Heart right ventricle (tissue), 16 donors: ENCODE results near the gene PTPRU. TPM values are rescaled to one million over a fixed set of nuclear protein-coding genes. Genes with fewer than 3 reads are reported as not detected.
"Not testable (repeated sequence)": the region's sequence is repeated elsewhere in the genome, so short reads cannot be mapped to it uniquely, and the experiment has no call there.

Source experiments
- ATAC-seq, 8 donors: fragments of 200-7000 bp; cut with Tn5 transposase; one replicate each; pipeline ENCODE4 v1.9.1; 2020; ENCODE audit warnings: mild to moderate bottlenecking in 8 of 8, moderate library complexity in 8 of 8, moderate number of reproducible peaks in 1 of 8
- DNase-seq, 2 donors: peaks; one replicate each; pipeline ENCODE4 v3.0.0-alpha.2; 2020
- H3K27ac ChIP-seq, 10 donors: fragments of 200-600 bp; sonication (generic) in 2 of 10; one replicate each; pipeline versions ENCODE4 v1.5.0 to v1.8.0; 2020 to 2022; ENCODE audit warnings: mild to moderate bottlenecking in 3 of 10
- H3K27me3 ChIP-seq, 7 donors: fragments of 200-600 bp; one replicate each; pipeline ENCODE4 v1.8.0; 2021 to 2022; ENCODE audit warnings: mild to moderate bottlenecking in 2 of 7
- H3K36me3 ChIP-seq, 9 donors: fragments of 200-600 bp; sonication (generic) in 1 of 9; one replicate each; pipeline versions ENCODE4 v1.5.0 to v1.8.0; 2020 to 2022; ENCODE audit warnings: mild to moderate bottlenecking in 2 of 9
- H3K4me1 ChIP-seq, 9 donors: fragments of 200-600 bp; sonication (generic) in 1 of 9; one replicate each; pipeline versions ENCODE4 v1.5.0 to v1.8.0; 2020 to 2022; ENCODE audit warnings: mild to moderate bottlenecking in 4 of 9
- H3K4me3 ChIP-seq, 10 donors: fragments of 200-600 bp; sonication (generic) in 2 of 10; one replicate each; pipeline versions ENCODE4 v1.5.0 to v1.8.0; 2020 to 2022; ENCODE audit warnings: mild to moderate bottlenecking in 7 of 10, moderate library complexity in 2 of 10
- H3K9me3 ChIP-seq, 11 donors: fragments of 200-600 bp in 10 of 11; sonication (generic) in 2 of 11; one replicate each; pipeline versions ENCODE4 v1.5.0 to v1.8.0; 2013 to 2022; ENCODE audit warnings: mild to moderate bottlenecking in 2 of 11, control low read depth in 1 of 11, moderate library complexity in 1 of 11
- WGBS, 2 donors: extraction: QIAGEN DNeasy Blood & Tissue Kit; methylation state at CpG; one replicate each; pipeline ENCODE4 v1.1.7; 2013; ENCODE audit warnings: inconsistent platforms in 1 of 2; 5-methylcytosine and 5-hydroxymethylcytosine counted together
- intact Hi-C, 10 donors: fragments of 100-400 bp; cut with DNase I; formaldehyde crosslinking; loops; one replicate each; pipeline versions ENCODE4 v1.11.1 to v1.14.2; 2022
- polyA plus RNA-seq, 2 donors: library from polyadenylated mRNA; stranded (reverse); fragments of 200-250 nt; gene quantifications; one replicate each; pipeline ENCODE4 v1.2.3, GENCODE V29; 2013
- total RNA-seq, 10 donors: library from RNA; stranded (reverse); fragmentation: NEBNext Ultra II Directional in 3 of 10; extraction: Animal tissue kit (Norgen Biotek cat#: 25700) in 3 of 10; gene quantifications; one replicate each; pipeline versions ENCODE4 v1.2.1 to v1.2.4, GENCODE V29; 2021 to 2023
- TF ChIP-seq, protein P1 (sequence below), 9 donors: fragments of 200-600 bp; sonication (generic) in 2 of 9; IDR thresholded peaks; one replicate each; pipeline versions ENCODE4 v1.5.0 to v1.8.0; 2021 to 2022; ENCODE audit warnings: antibody characterized with exemption in 9 of 9, mild to moderate bottlenecking in 5 of 9, moderate library complexity in 1 of 9
- donor health status: Arrhythmogenic right ventricular cardiomyopathy.
- donor health status: ischemic (EF 13 %, LVEDD 7.1; RV severe dilation, severe dysfunction).
- donor health status: healthy with polysubstance abuse.
- donor health status: DM: no; HTN: yes; CAD: no.
- donor health status: DM: no; HTN: no; CAD: no.
- donor health status: ischemic (EF 25% LVEDD 6.9; RV normal size, moderate dysfunction).
- donor health status: ischemic (EF 25% LVEDD 5.7; RV mildly dilated, moderate dysfunction).
- donor health status: healthy.
- donor health status: DM: yes; HTN: yes; CAD: no.
- donor health status: Ischemic cardiomyopathy.
- donor health status: ischemic (EF 35%, LVEDD 5.7; RV mildly dilated, moderate dysfunction).
- donor health status: nonischemic (EF 11% LVEDD 7.7; RV severe dilation, severe dysfunction).
- donor health status: DM: yes; HTN: yes; CAD: no.
- donor health status: PGD.
- donor health status: ischemic (EF 29% LVEDD 5.4; RV normal size, mild dysfunction).
- donor health status: nonischemic (EF 23%, LVEDD 6.1; RV moderate dilation, normal function).

Gene PTPRU
- total and polyA plus RNA-seq, 12 donors = 8.6 to 29.8 (median 14.5) TPM

DNA sequence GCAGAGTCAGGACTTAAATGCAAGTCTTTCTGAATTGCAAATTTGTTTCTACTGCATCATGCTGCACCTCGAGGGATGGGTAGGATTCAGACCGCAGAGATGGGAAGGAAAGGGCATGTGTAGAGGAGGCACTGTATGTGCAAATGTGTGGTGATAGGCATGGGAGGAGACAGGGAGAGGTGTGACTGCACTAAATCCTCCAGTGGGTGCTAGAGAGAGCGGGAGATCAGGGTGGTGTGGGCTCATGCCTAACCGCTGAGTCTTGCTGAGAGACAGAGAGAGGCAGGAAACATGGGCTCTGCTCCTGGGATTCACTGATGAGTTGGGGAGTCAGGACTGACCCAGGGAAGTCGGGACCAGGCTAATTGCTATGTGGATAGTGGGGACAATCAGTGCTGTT, 61.1 kb downstream of the PTPRU start:
- ATAC-seq (no peak), DNase-seq (no peak)
- Histone ChIP-seq H3K4me1 (no peaks in the 10 kb centered on the region), H3K9me3 (no peaks in the 10 kb centered on the region), H3K27me3 (no peaks in the 10 kb centered on the region), H3K36me3 (no peaks in the 10 kb centered on the region), H3K27ac (no peak overlapping the region), H3K4me3 (no peak overlapping the region)
- intact Hi-C loops = no loop called here
- TF ChIP-seq, protein P1, sequence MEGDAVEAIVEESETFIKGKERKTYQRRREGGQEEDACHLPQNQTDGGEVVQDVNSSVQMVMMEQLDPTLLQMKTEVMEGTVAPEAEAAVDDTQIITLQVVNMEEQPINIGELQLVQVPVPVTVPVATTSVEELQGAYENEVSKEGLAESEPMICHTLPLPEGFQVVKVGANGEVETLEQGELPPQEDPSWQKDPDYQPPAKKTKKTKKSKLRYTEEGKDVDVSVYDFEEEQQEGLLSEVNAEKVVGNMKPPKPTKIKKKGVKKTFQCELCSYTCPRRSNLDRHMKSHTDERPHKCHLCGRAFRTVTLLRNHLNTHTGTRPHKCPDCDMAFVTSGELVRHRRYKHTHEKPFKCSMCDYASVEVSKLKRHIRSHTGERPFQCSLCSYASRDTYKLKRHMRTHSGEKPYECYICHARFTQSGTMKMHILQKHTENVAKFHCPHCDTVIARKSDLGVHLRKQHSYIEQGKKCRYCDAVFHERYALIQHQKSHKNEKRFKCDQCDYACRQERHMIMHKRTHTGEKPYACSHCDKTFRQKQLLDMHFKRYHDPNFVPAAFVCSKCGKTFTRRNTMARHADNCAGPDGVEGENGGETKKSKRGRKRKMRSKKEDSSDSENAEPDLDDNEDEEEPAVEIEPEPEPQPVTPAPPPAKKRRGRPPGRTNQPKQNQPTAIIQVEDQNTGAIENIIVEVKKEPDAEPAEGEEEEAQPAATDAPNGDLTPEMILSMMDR (IDR thresholded peaks at IDR 0.05) = no peak
- 73 to 76% methylated on average over 5 of the region's 5 CpGs for WGBS, 2 donors

- H3K4me3 ChIP-seq = no peak overlapping the region
- DNase-seq (no peak), ATAC-seq (no peak)
- no peak overlapping the region for H3K27ac ChIP-seq
- H3K9me3 ChIP-seq = no peaks in the 10 kb centered on the region
- 60 to 61% methylated on average over 4 of the region's 4 CpGs for WGBS, 2 donors
- no peaks in the 10 kb centered on the region for H3K4me1 ChIP-seq
- intact Hi-C loops = no loop called here
- H3K36me3 ChIP-seq = no peaks in the 10 kb centered on the region
- TF ChIP-seq, protein P1 (IDR thresholded peaks at IDR 0.05) = no peak
- H3K27me3 ChIP-seq = no peaks in the 10 kb centered on the region
Measured at GRCh38 chr1:29298246-29298645, 61.9 kb downstream of the PTPRU start.

DNA sequence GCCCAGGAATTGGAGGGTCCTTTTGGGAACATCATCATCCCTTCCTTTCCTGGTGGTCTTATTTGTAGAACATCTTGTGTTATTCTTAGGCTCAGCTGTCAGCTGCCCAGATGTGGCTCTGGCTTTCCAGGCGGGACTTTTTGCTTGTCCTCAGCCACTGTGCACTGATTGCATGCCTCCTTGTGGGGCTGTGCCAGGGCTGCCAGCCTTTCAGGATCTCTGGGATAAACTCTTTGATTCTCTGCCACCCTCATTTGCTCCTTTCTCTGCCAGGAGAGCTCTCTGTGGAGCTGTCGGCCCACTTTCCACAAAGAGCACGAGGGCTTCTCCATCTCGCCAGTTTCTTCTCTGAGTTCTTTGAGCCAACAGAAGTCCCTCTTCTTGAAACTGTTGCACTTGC, 63.1 kb downstream of the PTPRU start:
- H3K4me3 ChIP-seq = no peak overlapping the region
- no peaks in the 10 kb centered on the region for H3K4me1 ChIP-seq
- no peaks in the 10 kb centered on the region for H3K27me3 ChIP-seq
- no peak overlapping the region for H3K27ac ChIP-seq
- ATAC-seq (no peak), DNase-seq (no peak)
- TF ChIP-seq, protein P1 (IDR thresholded peaks at IDR 0.05) = no peak
- WGBS, 2 donors = 92 to 93% methylated on average over 4 of the region's 4 CpGs
- peaks cover 0 to 5% (median 0%) of the 10 kb centered on the region in 9 donors for H3K36me3 ChIP-seq
- intact Hi-C loops = no loop called here
- H3K9me3 ChIP-seq = no peaks in the 10 kb centered on the region

DNA sequence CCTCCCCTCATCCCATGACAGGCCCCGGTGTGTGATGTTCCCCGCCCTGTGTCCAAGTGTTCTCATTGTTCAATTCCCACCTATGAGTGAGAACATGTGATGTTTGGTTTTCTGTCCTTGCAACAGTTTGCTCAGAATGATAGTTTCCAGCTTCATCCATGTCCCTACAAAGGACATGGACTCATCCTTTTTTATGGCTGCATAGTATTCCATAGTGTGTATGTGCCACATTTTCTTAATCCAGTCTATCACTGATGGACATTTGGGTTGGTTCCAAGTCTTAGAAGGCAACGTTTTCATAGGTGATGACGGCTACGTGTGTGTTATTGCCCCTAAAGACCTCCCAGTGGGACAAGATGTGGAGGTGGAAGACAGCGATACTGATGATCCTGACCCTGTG, 65.4 kb downstream of the PTPRU start:
- H3K4me1 ChIP-seq, ATAC-seq, intact Hi-C loops, H3K36me3 ChIP-seq, H3K27me3 ChIP-seq, DNase-seq, H3K9me3 ChIP-seq, H3K4me3 ChIP-seq, H3K27ac ChIP-seq: not testable (repeated sequence)
- 87 to 90% methylated on average over 6 of the region's 6 CpGs for WGBS, 2 donors

GRCh38 chr1:29303201-29304024, 67.1 kb downstream of the PTPRU start:
- DNase-seq = no peak
- H3K4me1 ChIP-seq = no peaks in the 10 kb centered on the region
- no peak overlapping the region for H3K4me3 ChIP-seq
- 87 to 91% methylated on average over 28 of the region's 28 CpGs for WGBS, 2 donors
- no peak for ATAC-seq
- H3K27me3 ChIP-seq = no peaks in the 10 kb centered on the region
- no peaks in the 10 kb centered on the region for H3K9me3 ChIP-seq
- H3K36me3 ChIP-seq = peaks cover 0 to 5% (median 0%) of the 10 kb centered on the region in 9 donors
- TF ChIP-seq, protein P1 (IDR thresholded peaks at IDR 0.05) = no peak
- no peak overlapping the region for H3K27ac ChIP-seq
- intact Hi-C loops = no loop called here
